SU-DHL-6 (cell line): ENCODE results near the gene CCDC157.

Source experiments
- CTCF ChIP-seq: fragments of 200-600 bp; sonication (generic); IDR thresholded peaks from one replicate; pipeline ENCODE4 v1.5.1; 2017; ENCODE audit warnings: antibody characterized with exemption, mild to moderate bottlenecking, low read length, moderate library complexity; ENCODE audit not compliant: insufficient read depth, poor library complexity, severe bottlenecking
- EZH2phosphoT487 ChIP-seq: fragments of 200-600 bp; sonication (generic), shearing (Covaris generic); conservative IDR thresholded peaks from 2 replicates; pipeline ENCODE4 v1.6.1; 2018; ENCODE audit warnings: mild to moderate bottlenecking, antibody characterized with exemption, low read length, moderate library complexity, mixed read lengths

- TF ChIP-seq CTCF (no peak), EZH2phosphoT487 (no peak)
These were observed 18.0 kb upstream of the CCDC157 start for GRCh38 chr22:30338802-30339201.
